H7 (cell line): Measurements from ENCODE around the gene CPA2. TPM values are rescaled to one million over a fixed set of nuclear protein-coding genes. Genes with fewer than 3 reads are reported as not detected.

ENCODE experiments used
- DNase-seq: peaks from one replicate; pipeline ENCODE4 v3.0.0; 2012
- H3K27me3 ChIP-seq: 2 replicates; pipeline ENCODE4 v1.6.0; 2011; ENCODE audit warnings: mild to moderate bottlenecking, low read length; ENCODE audit not compliant: control insufficient read depth, insufficient read depth
- H3K36me3 ChIP-seq: replicated peaks from 2 replicates; pipeline ENCODE4 v1.5.1; 2011; ENCODE audit warnings: low read length; ENCODE audit not compliant: control insufficient read depth, insufficient read depth
- H3K4me3 ChIP-seq: 2 replicates; pipeline ENCODE4 v1.5.1; 2011; ENCODE audit warnings: low read depth, mild to moderate bottlenecking, control low read depth, low read length, moderate library complexity; ENCODE audit not compliant: insufficient read depth
- total RNA-seq: library from RNA; depleted of rRNA; stranded (reverse); fragments of >200 nt; shearing (Covaris generic); gene quantifications from 2 replicates; pipeline ENCODE4 v1.2.3, GENCODE V29; 2014

The CPA2 gene
- total RNA-seq, 1 experiment from 2014 or later: not detected

- no peak overlapping the region for H3K4me3 ChIP-seq
- no peak for DNase-seq
- no peaks in the 10 kb centered on the region; the same call in 1 of the 2 replicates for H3K27me3 ChIP-seq
- H3K36me3 ChIP-seq: no peaks in the 10 kb centered on the region
Measured at GRCh38 chr7:130270947-130271800, 4.5 kb downstream of the CPA2 start.

- no peaks in the 10 kb centered on the region for H3K36me3 ChIP-seq
- H3K27me3 ChIP-seq: no peaks in the 10 kb centered on the region; the same call in 1 of the 2 replicates
- H3K4me3 ChIP-seq: no peak overlapping the region
- DNase-seq: peak; percentile 38
Measured at GRCh38 chr7:130272381-130273080, 5.9 kb downstream of the CPA2 start.

GRCh38 chr7:130273081-130273932, 6.6 kb downstream of the CPA2 start:
- H3K36me3 ChIP-seq: no peaks in the 10 kb centered on the region
- H3K4me3 ChIP-seq: 0 out of 2 replicates have a peak overlapping the region, but pooled peaks have one; percentile 0
- peak; percentile 90 for DNase-seq
- H3K27me3 ChIP-seq: no peaks in the 10 kb centered on the region; the same call in 1 of the 2 replicates

GRCh38 chr7:130273933-130274255, 7.2 kb downstream of the CPA2 start:
- no peak overlapping the region for H3K4me3 ChIP-seq
- no peaks in the 10 kb centered on the region; the same call in 1 of the 2 replicates for H3K27me3 ChIP-seq
- H3K36me3 ChIP-seq: no peaks in the 10 kb centered on the region
- DNase-seq: peak; percentile 30

- Histone ChIP-seq H3K36me3 (no peaks in the 10 kb centered on the region), H3K27me3 (no peaks in the 10 kb centered on the region; the same call in 1 of the 2 replicates), H3K4me3 (no peak overlapping the region)
- DNase-seq: no peak
Measured at GRCh38 chr7:130274296-130274695, 7.6 kb downstream of the CPA2 start.

GRCh38 chr7:130274983-130275591, 8.4 kb downstream of the CPA2 start:
- Histone ChIP-seq H3K27me3 (no peaks in the 10 kb centered on the region; the same call in 1 of the 2 replicates), H3K4me3 (no peak overlapping the region), H3K36me3 (no peaks in the 10 kb centered on the region)
- DNase-seq: peak; percentile 62

GRCh38 chr7:130275826-130276297, 9.2 kb downstream of the CPA2 start:
- no peaks in the 10 kb centered on the region; the same call in 1 of the 2 replicates for H3K27me3 ChIP-seq
- H3K36me3 ChIP-seq: no peaks in the 10 kb centered on the region
- no peak overlapping the region for H3K4me3 ChIP-seq
- DNase-seq: no peak

- Histone ChIP-seq H3K36me3 (no peaks in the 10 kb centered on the region), H3K27me3 (no peaks in the 10 kb centered on the region; the same call in 1 of the 2 replicates), H3K4me3 (no peak overlapping the region)
- no peak for DNase-seq
Measured at GRCh38 chr7:130276796-130277762, 10.4 kb downstream of the CPA2 start.

GRCh38 chr7:130277763-130278643, 11.3 kb downstream of the CPA2 start:
- Histone ChIP-seq H3K36me3 (no peaks in the 10 kb centered on the region), H3K27me3 (no peaks in the 10 kb centered on the region; the same call in 1 of the 2 replicates), H3K4me3 (no peak overlapping the region)
- peak; percentile 71 for DNase-seq

- Histone ChIP-seq H3K27me3 (no peaks in the 10 kb centered on the region; the same call in 1 of the 2 replicates), H3K4me3 (no peak overlapping the region), H3K36me3 (no peaks in the 10 kb centered on the region)
- DNase-seq: no peak
Measured at GRCh38 chr7:130278860-130279259, 12.2 kb downstream of the CPA2 start.

GRCh38 chr7:130279286-130279685, 12.6 kb downstream of the CPA2 start:
- no peak for DNase-seq
- no peaks in the 10 kb centered on the region; the same call in 1 of the 2 replicates for H3K27me3 ChIP-seq

GRCh38 chr7:130279906-130280305, 13.2 kb downstream of the CPA2 start:
- Histone ChIP-seq H3K36me3 (no peaks in the 10 kb centered on the region), H3K4me3 (no peak overlapping the region), H3K27me3 (no peaks in the 10 kb centered on the region; the same call in 1 of the 2 replicates)
- DNase-seq: no peak

More at GRCh38 chr7:130279286-130279685, 12.6 kb downstream of the CPA2 start:
- H3K36me3 ChIP-seq: no peaks in the 10 kb centered on the region
- H3K4me3 ChIP-seq: no peak overlapping the region
